ENCODE results near the gene INTS4. TPM values are rescaled to one million over a fixed set of nuclear protein-coding genes. Genes with fewer than 3 reads are reported as not detected.
"Not testable (repeated sequence)": the region's sequence is repeated elsewhere in the genome, so short reads cannot be mapped to it uniquely, and the experiment has no call there.

The INTS4 gene
- total RNA-seq, 1 donor from 2014 or later, result 40.9 TPM

GRCh38 chr11:77967753-77968152, 26.7 kb downstream of the INTS4 start:
- TF ChIP-seq CTCF (IDR thresholded peaks at IDR 0.05; ENCODE audit: unreplicated experiment), result no peak
- peaks cover 7% of the 10 kb centered on the region for H3K36me3 Mint-ChIP-seq (ENCODE audit: low read depth, unreplicated experiment)
- H3K4me1 Mint-ChIP-seq (ENCODE audit: unreplicated experiment), result no peaks in the 10 kb centered on the region
- H3K9me3 Mint-ChIP-seq (ENCODE audit: unreplicated experiment), result no peaks in the 10 kb centered on the region
- H3K27ac Mint-ChIP-seq (ENCODE audit: unreplicated experiment), result no peak overlapping the region
- H3K27me3 Mint-ChIP-seq (ENCODE audit: unreplicated experiment), result peaks cover 3% of the 10 kb centered on the region
- H3K4me3 Mint-ChIP-seq (ENCODE audit: unreplicated experiment), result no peak overlapping the region
- no peak for DNase-seq (ENCODE audit: low spot score)

GRCh38 chr11:77967121-77967520, 27.3 kb downstream of the INTS4 start:
- Mint-ChIP-seq H3K4me3 (ENCODE audit: unreplicated experiment) (no peak overlapping the region), H3K27ac (ENCODE audit: unreplicated experiment) (no peak overlapping the region), H3K9me3 (ENCODE audit: unreplicated experiment) (no peaks in the 10 kb centered on the region), H3K27me3 (ENCODE audit: unreplicated experiment) (peaks cover 3% of the 10 kb centered on the region), H3K36me3 (ENCODE audit: low read depth, unreplicated experiment) (peaks cover 7% of the 10 kb centered on the region), H3K4me1 (ENCODE audit: unreplicated experiment) (no peaks in the 10 kb centered on the region)
- TF ChIP-seq CTCF (IDR thresholded peaks at IDR 0.05; ENCODE audit: unreplicated experiment), result no peak
- no peak for DNase-seq (ENCODE audit: low spot score)

- Mint-ChIP-seq H3K9me3 (ENCODE audit: unreplicated experiment) (no peaks in the 10 kb centered on the region), H3K4me1 (ENCODE audit: unreplicated experiment) (no peaks in the 10 kb centered on the region), H3K36me3 (ENCODE audit: low read depth, unreplicated experiment) (peaks cover 7% of the 10 kb centered on the region), H3K4me3 (ENCODE audit: unreplicated experiment) (no peak overlapping the region), H3K27me3 (ENCODE audit: unreplicated experiment) (peaks cover 3% of the 10 kb centered on the region), H3K27ac (ENCODE audit: unreplicated experiment) (no peak overlapping the region)
- no peak for DNase-seq (ENCODE audit: low spot score)
- no peak for TF ChIP-seq CTCF (IDR thresholded peaks at IDR 0.05; ENCODE audit: unreplicated experiment)
Observed at GRCh38 chr11:77966338-77966737, 28.1 kb downstream of the INTS4 start.

GRCh38 chr11:77959434-77959833, 35.0 kb downstream of the INTS4 start:
- no peaks in the 10 kb centered on the region for H3K27me3 Mint-ChIP-seq (ENCODE audit: unreplicated experiment)
- H3K4me1 Mint-ChIP-seq (ENCODE audit: unreplicated experiment), result no peaks in the 10 kb centered on the region
- no peak for DNase-seq (ENCODE audit: low spot score)
- no peak overlapping the region for H3K27ac Mint-ChIP-seq (ENCODE audit: unreplicated experiment)
- peaks cover 2% of the 10 kb centered on the region for H3K36me3 Mint-ChIP-seq (ENCODE audit: low read depth, unreplicated experiment)
- no peak overlapping the region for H3K4me3 Mint-ChIP-seq (ENCODE audit: unreplicated experiment)
- no peak for TF ChIP-seq CTCF (IDR thresholded peaks at IDR 0.05; ENCODE audit: unreplicated experiment)
- H3K9me3 Mint-ChIP-seq (ENCODE audit: unreplicated experiment), result no peaks in the 10 kb centered on the region

GRCh38 chr11:77958583-77959177, 35.8 kb downstream of the INTS4 start:
- H3K36me3 Mint-ChIP-seq (ENCODE audit: low read depth, unreplicated experiment); H3K4me1 Mint-ChIP-seq (ENCODE audit: unreplicated experiment); H3K9me3 Mint-ChIP-seq (ENCODE audit: unreplicated experiment); H3K27me3 Mint-ChIP-seq (ENCODE audit: unreplicated experiment); DNase-seq (ENCODE audit: low spot score); H3K4me3 Mint-ChIP-seq (ENCODE audit: unreplicated experiment); H3K27ac Mint-ChIP-seq (ENCODE audit: unreplicated experiment): not testable (repeated sequence)

- H3K27ac Mint-ChIP-seq (ENCODE audit: unreplicated experiment); H3K4me3 Mint-ChIP-seq (ENCODE audit: unreplicated experiment); H3K27me3 Mint-ChIP-seq (ENCODE audit: unreplicated experiment); DNase-seq (ENCODE audit: low spot score); H3K4me1 Mint-ChIP-seq (ENCODE audit: unreplicated experiment); H3K36me3 Mint-ChIP-seq (ENCODE audit: low read depth, unreplicated experiment); H3K9me3 Mint-ChIP-seq (ENCODE audit: unreplicated experiment): not testable (repeated sequence)
Observed at GRCh38 chr11:77943296-77943695, 51.2 kb downstream of the INTS4 start.

GRCh38 chr11:77942465-77942864, 52.0 kb downstream of the INTS4 start:
- not testable (repeated sequence) for H3K4me1 Mint-ChIP-seq (ENCODE audit: unreplicated experiment); H3K27me3 Mint-ChIP-seq (ENCODE audit: unreplicated experiment); H3K36me3 Mint-ChIP-seq (ENCODE audit: low read depth, unreplicated experiment); H3K4me3 Mint-ChIP-seq (ENCODE audit: unreplicated experiment); DNase-seq (ENCODE audit: low spot score); H3K9me3 Mint-ChIP-seq (ENCODE audit: unreplicated experiment); H3K27ac Mint-ChIP-seq (ENCODE audit: unreplicated experiment)

- H3K4me3 Mint-ChIP-seq (ENCODE audit: unreplicated experiment); H3K9me3 Mint-ChIP-seq (ENCODE audit: unreplicated experiment); DNase-seq (ENCODE audit: low spot score); H3K27ac Mint-ChIP-seq (ENCODE audit: unreplicated experiment); H3K27me3 Mint-ChIP-seq (ENCODE audit: unreplicated experiment): not testable (repeated sequence)
- H3K4me1 Mint-ChIP-seq (ENCODE audit: unreplicated experiment), result peaks cover 22% of the 10 kb centered on the region
- peaks cover 32% of the 10 kb centered on the region for H3K36me3 Mint-ChIP-seq (ENCODE audit: low read depth, unreplicated experiment)
Observed at GRCh38 chr11:77933596-77933995, 60.9 kb downstream of the INTS4 start.
